ENCODE results near the gene TAX1BP3.

- TF ChIP-seq ZNF512 (CRISPR knock-in tag; IDR thresholded peaks at IDR 0.05) (no peak), ZNF747 (CRISPR knock-in tag; IDR thresholded peaks at IDR 0.05; ENCODE audit: borderline replicate concordance) (no peak), CTCF (CRISPR knock-in tag; IDR thresholded peaks at IDR 0.05) (no peak), PAX8 (CRISPR knock-in tag; IDR thresholded peaks at IDR 0.05; ENCODE audit: borderline replicate concordance) (no peak), BATF2 (CRISPR knock-in tag; IDR thresholded peaks at IDR 0.05) (no peak), ZNF512B (CRISPR knock-in tag; IDR thresholded peaks at IDR 0.05; ENCODE audit: borderline replicate concordance) (no peak), U2AF2 (IDR thresholded peaks at IDR 0.05; ENCODE audit: low read depth, low read length) (no peak), CCAR2 (optimal IDR thresholded peaks at IDR 0.05; ENCODE audit: low read depth, low read length) (no peak), MIER3 (CRISPR knock-in tag; IDR thresholded peaks at IDR 0.05; ENCODE audit: borderline replicate concordance) (no peak), ZNF280D (CRISPR knock-in tag; IDR thresholded peaks at IDR 0.05) (no peak), NR3C1 (CRISPR knock-in tag; IDR thresholded peaks at IDR 0.05) (no peak), FOXK2 (IDR thresholded peaks at IDR 0.05) (no peak)
Measured at GRCh38 chr17:3660311-3660891, 8.0 kb downstream of the TAX1BP3 start.
